HL-60/S4 treated with phorbol 12-myristate 13-acetate at 8.2 ng/mL for 4 days and 3 days (cell line): ENCODE data around the gene DDX19B.
"Not testable (repeated sequence)": the region's sequence is repeated elsewhere in the genome, so short reads cannot be mapped to it uniquely, and the experiment has no call there.

Experiments
- in situ Hi-C: fragments of 300-500 bp; cut with MboI; formaldehyde crosslinking; loops from 2 replicates; pipeline ENCODE4 v1.15.0; 2022; ENCODE audit warnings: low sequenced_read_pairs

Gene DDX19B

GRCh38 chr16:70298988-70299938, at the start of gene DDX19B:
DDX19B (plus strand) TSS chr16:70299186; CDS start chr16:70299298, 112 bp downstream.
- in situ Hi-C loops, result no loop called here

- in situ Hi-C loops, result not testable (repeated sequence)
These were observed 49.3 kb upstream of the DDX19B start for GRCh38 chr16:70249697-70250096.

GRCh38 chr16:70250748-70251628, 48.0 kb upstream of the DDX19B start:
- in situ Hi-C loops, result no loop called here

- in situ Hi-C loops, result no loop called here
These were observed 47.2 kb upstream of the DDX19B start, which contains the start of gene EXOSC6 for GRCh38 chr16:70251629-70252354. EXOSC6 (minus strand) TSS chr16:70251940; CDS start chr16:70251900, 40 bp downstream.

GRCh38 chr16:70252355-70252988, 46.5 kb upstream of the DDX19B start:
- in situ Hi-C loops, result no loop called here

GRCh38 chr16:70253291-70254106, 45.5 kb upstream of the DDX19B start:
- in situ Hi-C loops, result no loop called here

GRCh38 chr16:70254180-70254964, 44.6 kb upstream of the DDX19B start:
- in situ Hi-C loops, result no loop called here

- in situ Hi-C loops, result no loop called here
These were observed 44.1 kb upstream of the DDX19B start for GRCh38 chr16:70254965-70255286.

- in situ Hi-C loops, result no loop called here
These were observed 43.4 kb upstream of the DDX19B start for GRCh38 chr16:70255574-70255973.

GRCh38 chr16:70257391-70257790, 41.6 kb upstream of the DDX19B start:
- in situ Hi-C loops, result no loop called here

- in situ Hi-C loops, result no loop called here
These were observed 40.9 kb upstream of the DDX19B start for GRCh38 chr16:70258065-70258464.

GRCh38 chr16:70258946-70259345, 40.0 kb upstream of the DDX19B start:
- in situ Hi-C loops, result no loop called here

GRCh38 chr16:70259903-70260302, 39.1 kb upstream of the DDX19B start:
- in situ Hi-C loops, result loop anchor here (10.0 kb wide), 1 partner anchor 295 kb away; no protein-coding TSS in a partner anchor

- in situ Hi-C loops, result loop anchor here (10.0 kb wide), 1 partner anchor 287 kb away; no protein-coding TSS in a partner anchor
These were observed 31.5 kb upstream of the DDX19B start for GRCh38 chr16:70267516-70267915.

GRCh38 chr16:70267922-70268321, 31.1 kb upstream of the DDX19B start:
- in situ Hi-C loops, result loop anchor here (10.0 kb wide), 1 partner anchor 287 kb away; no protein-coding TSS in a partner anchor

- in situ Hi-C loops, result loop anchor here (10.0 kb wide), 1 partner anchor 285 kb away; no protein-coding TSS in a partner anchor
These were observed 29.5 kb upstream of the DDX19B start for GRCh38 chr16:70269471-70269870.

- in situ Hi-C loops, result no loop called here
These were observed 28.8 kb upstream of the DDX19B start for GRCh38 chr16:70270176-70270575.

GRCh38 chr16:70271696-70272095, 27.3 kb upstream of the DDX19B start:
- in situ Hi-C loops, result no loop called here
